ACHN (cell line): ENCODE results near the gene PACRG.

ENCODE experiments used
- DNase-seq: peaks from one replicate; pipeline ENCODE4 v3.0.0-alpha.2; 2015
- in situ Hi-C: cut with HindIII; loops from 2 replicates; pipeline ENCODE4 v1.10.0; 2017; ENCODE audit warnings: low sequenced_read_pairs, low pct_ligation_motif_present, low pct_unique_long_range_greater_than_20kb

PACRG gene

GRCh38 chr6:163290545-163291274 lies 562.9 kb downstream of the PACRG start:
- in situ Hi-C loops, result no loop called here
- DNase-seq, result no peak

- DNase-seq, result no peak
- in situ Hi-C loops, result no loop called here
Measured at GRCh38 chr6:163291622-163292021, 563.8 kb downstream of the PACRG start.

- in situ Hi-C loops, result no loop called here
- no peak for DNase-seq
Measured at GRCh38 chr6:163293286-163293685, 565.5 kb downstream of the PACRG start.

- in situ Hi-C loops, result no loop called here
- DNase-seq, result no peak
Measured at GRCh38 chr6:163294734-163295133, 567.0 kb downstream of the PACRG start.

GRCh38 chr6:163296835-163297519 lies 569.2 kb downstream of the PACRG start:
- DNase-seq, result no peak
- in situ Hi-C loops, result no loop called here

GRCh38 chr6:163298079-163298830 lies 570.5 kb downstream of the PACRG start:
- in situ Hi-C loops, result no loop called here
- no peak for DNase-seq

GRCh38 chr6:163300838-163301237 lies 573.1 kb downstream of the PACRG start:
- DNase-seq, result no peak
- in situ Hi-C loops, result no loop called here

GRCh38 chr6:163301726-163302635 lies 574.2 kb downstream of the PACRG start:
- in situ Hi-C loops, result no loop called here
- no peak for DNase-seq

GRCh38 chr6:163302747-163303146 lies 575.0 kb downstream of the PACRG start:
- DNase-seq, result no peak

GRCh38 chr6:163306000-163306399 lies 578.2 kb downstream of the PACRG start:
- no peak for DNase-seq
- in situ Hi-C loops, result no loop called here

More at GRCh38 chr6:163302747-163303146, 575.0 kb downstream of the PACRG start:
- in situ Hi-C loops, result no loop called here

- DNase-seq, result no peak
- in situ Hi-C loops, result no loop called here
Measured at GRCh38 chr6:163308629-163309440, 581.1 kb downstream of the PACRG start.

- in situ Hi-C loops, result no loop called here
- no peak for DNase-seq
Measured at GRCh38 chr6:163309491-163310026, 581.8 kb downstream of the PACRG start.

GRCh38 chr6:163310096-163310972 lies 582.6 kb downstream of the PACRG start:
- in situ Hi-C loops, result no loop called here
- DNase-seq, result no peak

GRCh38 chr6:163310973-163311383 lies 583.2 kb downstream of the PACRG start:
- no peak for DNase-seq
- in situ Hi-C loops, result no loop called here

GRCh38 chr6:163311830-163312229 lies 584.1 kb downstream of the PACRG start:
- in situ Hi-C loops, result no loop called here
- no peak for DNase-seq

- in situ Hi-C loops, result no loop called here
- no peak for DNase-seq
Measured at GRCh38 chr6:163313566-163313965, 585.8 kb downstream of the PACRG start.

- in situ Hi-C loops, result no loop called here
- no peak for DNase-seq
Measured at GRCh38 chr6:163313981-163314380, 586.2 kb downstream of the PACRG start.
